Measurements from ENCODE around the gene ERCC6L. TPM values are rescaled to one million over a fixed set of nuclear protein-coding genes. Genes with fewer than 3 reads are reported as not detected.
A peak's percentile ranks its signal among the peaks of the same experiment; 100 is the strongest.

ERCC6L gene
- total RNA-seq, 1 experiment from 2014 or later: 14.6 TPM

- ChIA-PET CTCF (interaction anchor here (0.6 to 1.0 kb wide), 2 partner anchors 55 to 75 kb away, joined by 3 read pairs; partner anchors contain the start of gene RPS4X), POLR2A (ENCODE audit: unreplicated experiment) (interaction anchor here (0.6 to 1.2 kb wide), 3 partner anchors 21 to 173 kb away, joined by 3 to 4 read pairs (median 3); partner anchors contain the start of gene ERCC6L)
- H3F3A ChIP-seq (ENCODE audit: low read length, unreplicated experiment): no peaks in the 10 kb centered on the region
- H2AFZ ChIP-seq (ENCODE audit: low read length): no peak overlapping the region
- no peaks in the 10 kb centered on the region for H4K20me1 ChIP-seq (ENCODE audit: low read length)
- no peaks in the 10 kb centered on the region for H3K9me3 ChIP-seq (ENCODE audit: low read length)
- H3K9ac ChIP-seq (ENCODE audit: low read length): peak overlapping the region; percentile 47
- intact Hi-C loops (cut with micrococcal nuclease): loop anchor here (5.0 kb wide), 1 partner anchor 35 kb away; the partner anchor contains the start of gene ERCC6L
- H3K36me3 ChIP-seq (ENCODE audit: low read depth, low read length): peaks cover 31% of the 10 kb centered on the region
- H3K9me2 ChIP-seq (replicated peaks; ENCODE audit: low read length): no peaks in the 10 kb centered on the region
- peaks cover 17% of the 10 kb centered on the region for H3K79me2 ChIP-seq (ENCODE audit: low read length)
- peak overlapping the region; percentile 58 for H3K4me2 ChIP-seq (ENCODE audit: low read length)
- ATAC-seq (peak; percentile 97), DNase-seq (peak; percentile 77)
- peak overlapping the region; percentile 34; the same call in 1 of the 2 replicates for H3K4me3 ChIP-seq (ENCODE audit: low read length)
- H3K4me1 ChIP-seq (ENCODE audit: insufficient read depth, low read length): peaks cover 19% of the 10 kb centered on the region
- H3K27ac ChIP-seq (ENCODE audit: low read length): peak overlapping the region; percentile 82
- no peaks in the 10 kb centered on the region for H3K27me3 ChIP-seq (ENCODE audit: low read length)
- no peak for TF ChIP-seq EZH2 (IDR thresholded peaks at IDR 0.05; ENCODE audit: low read length, unreplicated experiment)
- TF ChIP-seq EZH2phosphoT487 (IDR thresholded peaks at IDR 0.05; ENCODE audit: borderline replicate concordance, low read length): no peak
- no peak for TF ChIP-seq CTCF (conservative IDR thresholded peaks at IDR 0.05; ENCODE audit: low read depth, low read length)
- TSS peak; percentile 69 for BruUV-seq (replicated peaks)
These were observed 36.8 kb downstream of the ERCC6L start for GRCh38 chrX:72201836-72202536.

GRCh38 chrX:72182924-72183323 lies 55.9 kb downstream of the ERCC6L start:
- H3K9me3 ChIP-seq (ENCODE audit: low read length): no peaks in the 10 kb centered on the region
- no peaks in the 10 kb centered on the region for H3K27me3 ChIP-seq (ENCODE audit: low read length)
- TF ChIP-seq EZH2phosphoT487 (IDR thresholded peaks at IDR 0.05; ENCODE audit: borderline replicate concordance, low read length) (no peak), CTCF (conservative IDR thresholded peaks at IDR 0.05; ENCODE audit: low read depth, low read length) (no peak), EZH2 (IDR thresholded peaks at IDR 0.05; ENCODE audit: low read length, unreplicated experiment) (no peak)
- DNase-seq (no peak), ATAC-seq (no peak)
- H3K4me2 ChIP-seq (ENCODE audit: low read length): peak overlapping the region; percentile 90
- H3K9ac ChIP-seq (ENCODE audit: low read length): no peak overlapping the region
- peaks cover 12% of the 10 kb centered on the region for H3K4me1 ChIP-seq (ENCODE audit: insufficient read depth, low read length)
- no peaks in the 10 kb centered on the region for H3F3A ChIP-seq (ENCODE audit: low read length, unreplicated experiment)
- ChIA-PET CTCF (no interaction called here), POLR2A (ENCODE audit: unreplicated experiment) (no interaction called here)
- peaks cover 22% of the 10 kb centered on the region for H3K79me2 ChIP-seq (ENCODE audit: low read length)
- H2AFZ ChIP-seq (ENCODE audit: low read length): no peak overlapping the region
- intact Hi-C loops (cut with micrococcal nuclease): loop anchor here (5.0 to 10.0 kb wide), 3 partner anchors 52 to 439 kb away; partner anchors contain the start of gene ERCC6L
- BruUV-seq (replicated peaks): no TSS peak
- no peak overlapping the region for H3K27ac ChIP-seq (ENCODE audit: low read length)
- H3K9me2 ChIP-seq (replicated peaks; ENCODE audit: low read length): no peaks in the 10 kb centered on the region
- H3K4me3 ChIP-seq (ENCODE audit: low read length): peak overlapping the region; percentile 78
- H3K36me3 ChIP-seq (ENCODE audit: low read depth, low read length): no peaks in the 10 kb centered on the region
- H4K20me1 ChIP-seq (ENCODE audit: low read length): no peaks in the 10 kb centered on the region

Data from PC-3 (cell line).